ENCODE measurements around the gene BSPRY. TPM values are rescaled to one million over a fixed set of nuclear protein-coding genes. Genes with fewer than 3 reads are reported as not detected.

The BSPRY gene
- total and polyA plus RNA-seq, 2 experiments from 2014 or later, result 4.8 to 6.6 TPM

- no peak for TF ChIP-seq EZH2 (IDR thresholded peaks at IDR 0.05; ENCODE audit: low read depth, unreplicated experiment)
Observed at GRCh38 chr9:113388833-113389232, 39.5 kb downstream of the BSPRY start (continued).

- H3K36me3 ChIP-seq (ENCODE audit: insufficient read depth), result no peaks in the 10 kb centered on the region
- H3K36me3 Mint-ChIP-seq (ENCODE audit: low read depth), result peaks cover 11% of the 10 kb centered on the region; the same call in 2 of the 3 replicates
- no peaks in the 10 kb centered on the region for H3K9me3 Mint-ChIP-seq
- H3K4me1 ChIP-seq (ENCODE audit: insufficient read depth), result no peaks in the 10 kb centered on the region
- peaks cover 5% of the 10 kb centered on the region for H3K27me3 Mint-ChIP-seq (ENCODE audit: insufficient read depth, low read depth, poor library complexity)
- no peaks in the 10 kb centered on the region for H3F3A ChIP-seq (replicated peaks; ENCODE audit: low read depth)
- H3K4me2 ChIP-seq, result no peak overlapping the region
- H3K27ac ChIP-seq (ENCODE audit: low read depth), result no peak overlapping the region
- no peaks in the 10 kb centered on the region for H3K27me3 ChIP-seq (ENCODE audit: insufficient read depth)
- H3K4me1 Mint-ChIP-seq, result no peaks in the 10 kb centered on the region
- peaks cover 2% of the 10 kb centered on the region; the same call in 1 of the 2 replicates for H4K20me1 ChIP-seq (replicated peaks; ENCODE audit: insufficient read depth)
- H2AFZ ChIP-seq, result no peak overlapping the region
- no peaks in the 10 kb centered on the region for H3K79me2 ChIP-seq (replicated peaks; ENCODE audit: insufficient read depth)
- H3K4me3 Mint-ChIP-seq, result no peak overlapping the region
- no peaks in the 10 kb centered on the region for H3K9me2 ChIP-seq (ENCODE audit: insufficient read depth)
- TF ChIP-seq ZNF462 (CRISPR knock-in tag; IDR thresholded peaks at IDR 0.05) (no peak), ZNF331 (CRISPR knock-in tag; IDR thresholded peaks at IDR 0.05; ENCODE audit: low read depth) (no peak), EZH2 (IDR thresholded peaks at IDR 0.05; ENCODE audit: low read depth, unreplicated experiment) (no peak), CREB1 (CRISPR knock-in tag; IDR thresholded peaks at IDR 0.05; ENCODE audit: low read depth) (no peak), ETS1 (IDR thresholded peaks at IDR 0.05) (no peak), ZNF114 (CRISPR knock-in tag; IDR thresholded peaks at IDR 0.05) (no peak), CTCF (conservative IDR thresholded peaks at IDR 0.05; ENCODE audit: low read depth in 2 of 2) (no peak), POLR2AphosphoS5 (IDR thresholded peaks at IDR 0.05; ENCODE audit: low read depth) (no peak), REST (IDR thresholded peaks at IDR 0.05; ENCODE audit: unreplicated experiment) (no peak)
- H3K27ac Mint-ChIP-seq, result no peak overlapping the region
- ATAC-seq (no peak), DNase-seq (ENCODE audit: low spot score) (no peak)
- H3K4me3 ChIP-seq, result no peak overlapping the region
Observed at GRCh38 chr9:113389451-113389850, 40.1 kb downstream of the BSPRY start.
